WERI-Rb-1 (cell line): ENCODE measurements around the gene AGRP.

Experiments
- DNase-seq: peaks from one replicate; pipeline ENCODE4 v3.0.0-alpha.2; 2020
- H3K27ac ChIP-seq: fragments of 250-450 bp; sonication (Bioruptor Pico); 2 replicates; pipeline ENCODE4 v1.5.1; 2020; ENCODE audit warnings: mild to moderate bottlenecking, moderate library complexity
- H3K27me3 ChIP-seq: fragments of 250-450 bp; sonication (Bioruptor Pico); 2 replicates; pipeline ENCODE4 v1.5.1; 2021; ENCODE audit warnings: mild to moderate bottlenecking, low read depth, moderate library complexity; ENCODE audit not compliant: insufficient read depth, severe bottlenecking
- H3K36me3 ChIP-seq: fragments of 250-450 bp; sonication (Bioruptor Pico); 2 replicates; pipeline ENCODE4 v1.5.1; 2020; ENCODE audit warnings: mild to moderate bottlenecking, moderate library complexity
- H3K4me3 ChIP-seq: 2 replicates; pipeline ENCODE4 v1.5.1; 2011; ENCODE audit warnings: low read depth, mild to moderate bottlenecking, control low read depth, low read length
- H3K9me3 ChIP-seq: fragments of 250-450 bp; sonication (Bioruptor Pico); 2 replicates; pipeline ENCODE4 v1.5.1; 2021; ENCODE audit warnings: mild to moderate bottlenecking, moderate library complexity; ENCODE audit not compliant: severe bottlenecking
- CTCF ChIP-seq: IDR thresholded peaks from 2 replicates; pipeline ENCODE4 v1.5.1; 2011; ENCODE audit warnings: low read depth, mild to moderate bottlenecking, control low read depth, inconsistent platforms, low read length

AGRP gene

GRCh38 chr16:67528222-67528869, 45.0 kb upstream of the AGRP start, which contains the start of gene RIPOR1:
TSS of gene RIPOR1 (plus strand) at chr16:67528829. CDS start at chr16:67538447, 9,618 bp downstream.
- DNase-seq, result peak; percentile 68
- Histone ChIP-seq H3K36me3 (peaks cover 10% of the 10 kb centered on the region), H3K27me3 (no peaks in the 10 kb centered on the region), H3K4me3 (peak within 1 kb of the TSS; percentile 89), H3K9me3 (no peaks in the 10 kb centered on the region), H3K27ac (peak within 1 kb of the TSS; percentile 99)
- TF ChIP-seq CTCF, result no peak

GRCh38 chr16:67526149-67526791, 42.9 kb upstream of the AGRP start:
- TF ChIP-seq CTCF, result no peak
- H3K27ac ChIP-seq, result no peak overlapping the region
- H3K27me3 ChIP-seq, result no peaks in the 10 kb centered on the region
- H3K36me3 ChIP-seq, result no peaks in the 10 kb centered on the region; the same call in 1 of the 2 replicates
- no peak overlapping the region for H3K4me3 ChIP-seq
- no peaks in the 10 kb centered on the region for H3K9me3 ChIP-seq
- no peak for DNase-seq

GRCh38 chr16:67525176-67525860, 42.0 kb upstream of the AGRP start:
- H3K27me3 ChIP-seq, result no peaks in the 10 kb centered on the region
- DNase-seq, result no peak
- no peaks in the 10 kb centered on the region for H3K36me3 ChIP-seq
- H3K27ac ChIP-seq, result no peak overlapping the region
- 0 out of 2 replicates have a peak, but pooled peaks have one; percentile 10 for TF ChIP-seq CTCF
- H3K9me3 ChIP-seq, result no peaks in the 10 kb centered on the region
- no peak overlapping the region for H3K4me3 ChIP-seq

GRCh38 chr16:67521095-67521804, 37.9 kb upstream of the AGRP start:
- Histone ChIP-seq H3K27ac (peak overlapping the region; percentile 72), H3K9me3 (no peaks in the 10 kb centered on the region), H3K27me3 (no peaks in the 10 kb centered on the region), H3K4me3 (peak overlapping the region; percentile 70), H3K36me3 (no peaks in the 10 kb centered on the region)
- peak; percentile 95 for DNase-seq
- peak; percentile 98 for TF ChIP-seq CTCF

GRCh38 chr16:67519242-67519641, 35.9 kb upstream of the AGRP start:
- no peak for DNase-seq
- Histone ChIP-seq H3K9me3 (no peaks in the 10 kb centered on the region), H3K27me3 (no peaks in the 10 kb centered on the region), H3K4me3 (no peak overlapping the region), H3K27ac (no peak overlapping the region), H3K36me3 (no peaks in the 10 kb centered on the region)
- no peak for TF ChIP-seq CTCF
